ENCODE results near the gene POU5F2. TPM values are rescaled to one million over a fixed set of nuclear protein-coding genes. Genes with fewer than 3 reads are reported as not detected.

POU5F2 gene
- total RNA-seq, 3 donors from 2014 or later = 4.2 to 10.4 (median 6.2) TPM

DNA sequence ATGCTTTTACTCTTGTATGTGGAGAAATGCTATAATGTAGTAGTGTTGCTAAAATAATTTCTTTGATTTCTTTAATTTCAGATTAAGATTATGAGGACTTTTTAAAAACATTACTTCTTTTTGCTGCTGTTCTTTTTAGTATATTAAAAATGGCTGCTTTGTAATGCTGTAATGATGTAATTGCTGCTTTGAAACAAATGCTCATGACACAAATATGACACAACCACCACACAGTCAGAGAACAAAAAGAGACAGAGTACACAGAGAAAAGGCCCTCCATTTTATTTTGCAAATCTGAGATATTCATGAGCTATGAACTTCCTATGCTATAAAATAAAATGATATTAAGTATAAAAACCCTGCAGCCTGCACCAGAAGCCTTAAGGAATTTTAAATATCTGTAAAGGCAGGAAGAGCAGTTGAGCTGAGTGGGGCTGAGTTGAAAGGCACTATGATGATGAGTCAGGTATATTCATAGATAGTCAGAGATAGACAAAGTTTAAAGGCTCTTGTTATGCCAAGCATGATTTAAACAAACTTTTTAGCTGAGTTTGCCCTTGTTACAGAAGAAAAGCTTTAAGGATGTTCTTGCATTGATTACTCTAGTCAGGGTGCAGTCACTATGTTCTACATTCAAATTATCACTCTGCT lies 5.1 kb upstream of the POU5F2 start:
- peaks cover 0 to under 1% of the 10 kb centered on the region in 2 donors for H3K9me3 ChIP-seq
- H3K27ac ChIP-seq = no peak overlapping the region
- no peaks in the 10 kb centered on the region for H3K27me3 ChIP-seq
- intact Hi-C loops (cut with DNase I; ENCODE audit: low total_unique reads) = no loop called here
- TF ChIP-seq POLR2AphosphoS5 (IDR thresholded peaks at IDR 0.05) (no peak), POLR2A (IDR thresholded peaks at IDR 0.05) (no peak)
- TF ChIP-seq, protein P1, sequence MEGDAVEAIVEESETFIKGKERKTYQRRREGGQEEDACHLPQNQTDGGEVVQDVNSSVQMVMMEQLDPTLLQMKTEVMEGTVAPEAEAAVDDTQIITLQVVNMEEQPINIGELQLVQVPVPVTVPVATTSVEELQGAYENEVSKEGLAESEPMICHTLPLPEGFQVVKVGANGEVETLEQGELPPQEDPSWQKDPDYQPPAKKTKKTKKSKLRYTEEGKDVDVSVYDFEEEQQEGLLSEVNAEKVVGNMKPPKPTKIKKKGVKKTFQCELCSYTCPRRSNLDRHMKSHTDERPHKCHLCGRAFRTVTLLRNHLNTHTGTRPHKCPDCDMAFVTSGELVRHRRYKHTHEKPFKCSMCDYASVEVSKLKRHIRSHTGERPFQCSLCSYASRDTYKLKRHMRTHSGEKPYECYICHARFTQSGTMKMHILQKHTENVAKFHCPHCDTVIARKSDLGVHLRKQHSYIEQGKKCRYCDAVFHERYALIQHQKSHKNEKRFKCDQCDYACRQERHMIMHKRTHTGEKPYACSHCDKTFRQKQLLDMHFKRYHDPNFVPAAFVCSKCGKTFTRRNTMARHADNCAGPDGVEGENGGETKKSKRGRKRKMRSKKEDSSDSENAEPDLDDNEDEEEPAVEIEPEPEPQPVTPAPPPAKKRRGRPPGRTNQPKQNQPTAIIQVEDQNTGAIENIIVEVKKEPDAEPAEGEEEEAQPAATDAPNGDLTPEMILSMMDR (IDR thresholded peaks at IDR 0.05) = no peak
- H3K4me1 ChIP-seq = no peaks in the 10 kb centered on the region
- no peak overlapping the region for H3K4me3 ChIP-seq
- DNase-seq (ENCODE audit: low spot score in 2 of 2) = no peak
- no peaks in the 10 kb centered on the region for H3K36me3 ChIP-seq

DNA sequence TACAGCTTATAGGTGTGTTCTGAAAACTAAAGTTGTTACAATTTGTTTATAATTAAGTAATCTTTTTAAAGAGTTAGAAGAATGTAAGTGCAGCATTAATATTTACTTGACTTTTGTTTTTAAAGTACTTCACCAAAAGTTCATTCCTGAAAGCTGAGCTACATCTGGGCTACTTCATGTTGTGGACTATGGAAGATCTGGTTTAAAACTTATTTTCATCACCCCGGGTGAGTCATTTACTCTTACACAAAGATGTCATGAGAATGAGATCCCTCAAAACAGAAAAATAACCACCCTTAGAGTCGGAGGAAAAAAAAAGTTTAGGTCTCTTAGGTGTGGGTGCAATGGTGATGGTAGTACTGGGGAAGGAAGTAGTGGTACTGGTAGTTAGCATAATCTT lies 5.1 kb downstream of the POU5F2 start:
- Histone ChIP-seq H3K27ac (no peak overlapping the region), H3K4me1 (no peaks in the 10 kb centered on the region), H3K9me3 (peaks cover 0 to 4% of the 10 kb centered on the region in 2 donors), H3K4me3 (no peak overlapping the region), H3K36me3 (no peaks in the 10 kb centered on the region), H3K27me3 (no peaks in the 10 kb centered on the region)
- intact Hi-C loops (cut with DNase I; ENCODE audit: low total_unique reads) = loop anchor here (10.0 kb wide), 1 partner anchor 499 kb away; no protein-coding TSS in a partner anchor
- no peak for TF ChIP-seq POLR2AphosphoS5 (IDR thresholded peaks at IDR 0.05)
- TF ChIP-seq, protein P1 (IDR thresholded peaks at IDR 0.05) = no peak
- DNase-seq (ENCODE audit: low spot score in 2 of 2) = no peak

DNA sequence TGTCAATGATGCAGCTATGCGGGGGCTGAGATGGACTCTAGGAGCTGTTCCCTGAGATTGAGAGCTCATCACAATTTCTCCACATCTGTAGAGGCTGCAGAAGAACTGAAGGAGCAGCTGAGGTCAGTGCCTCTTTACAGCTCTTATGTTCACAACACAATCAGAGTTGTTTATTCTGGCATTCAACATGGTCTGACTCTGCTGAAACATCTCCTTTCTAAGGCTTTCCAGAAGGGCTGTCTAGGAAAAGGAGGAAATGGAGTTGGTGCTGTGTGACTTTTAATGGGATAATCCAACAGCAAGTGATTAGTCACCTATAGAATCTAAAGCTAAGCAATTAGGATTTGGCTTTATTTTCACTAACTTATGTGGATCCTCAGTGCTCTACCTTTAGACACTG lies 6.0 kb downstream of the POU5F2 start:
- no peak overlapping the region for H3K4me3 ChIP-seq
- no peak for DNase-seq (ENCODE audit: low spot score in 2 of 2)
- intact Hi-C loops (cut with DNase I; ENCODE audit: low total_unique reads) = loop anchor here (10.0 kb wide), 1 partner anchor 499 kb away; no protein-coding TSS in a partner anchor

DNA sequence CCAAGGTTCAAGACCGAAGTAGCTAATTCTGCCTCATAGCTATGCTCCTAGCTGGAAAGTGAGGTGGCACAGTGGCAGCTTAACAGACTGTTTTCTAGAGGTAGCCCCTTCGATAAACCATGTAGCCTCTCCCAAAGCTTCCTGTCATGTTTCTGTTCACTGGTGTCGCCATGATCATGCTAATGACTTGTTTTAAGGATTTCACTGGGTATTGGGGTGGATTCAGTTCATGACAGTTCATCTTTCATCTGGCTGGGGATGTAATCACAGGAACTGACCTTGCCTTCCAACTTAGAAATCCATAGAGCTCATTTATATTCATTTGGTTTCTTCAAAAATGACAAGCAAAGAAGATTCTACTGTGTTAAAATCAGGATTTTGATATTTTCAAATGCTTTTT lies 9.4 kb downstream of the POU5F2 start:
- Histone ChIP-seq H3K27ac (no peak overlapping the region), H3K4me1 (no peaks in the 10 kb centered on the region), H3K36me3 (no peaks in the 10 kb centered on the region), H3K9me3 (no peaks in the 10 kb centered on the region), H3K4me3 (no peak overlapping the region), H3K27me3 (no peaks in the 10 kb centered on the region)
- DNase-seq (ENCODE audit: low spot score in 2 of 2) = no peak
- intact Hi-C loops (cut with DNase I; ENCODE audit: low total_unique reads) = loop anchor here (5.0 to 10.0 kb wide), 2 partner anchors 315 to 503 kb away; no protein-coding TSS in a partner anchor
- no peak for TF ChIP-seq POLR2AphosphoS5 (IDR thresholded peaks at IDR 0.05)
- TF ChIP-seq, protein P1 (IDR thresholded peaks at IDR 0.05) = no peak
- TF ChIP-seq POLR2A (IDR thresholded peaks at IDR 0.05) = no peak

More for the DNA sequence above, 6.0 kb downstream of the POU5F2 start:
- H3K9me3 ChIP-seq = no peaks in the 10 kb centered on the region
- H3K4me1 ChIP-seq = no peaks in the 10 kb centered on the region
- no peak overlapping the region for H3K27ac ChIP-seq
- no peaks in the 10 kb centered on the region for H3K27me3 ChIP-seq
- no peaks in the 10 kb centered on the region for H3K36me3 ChIP-seq
- TF ChIP-seq, protein P1 (IDR thresholded peaks at IDR 0.05) = no peak
- no peak for TF ChIP-seq POLR2A (IDR thresholded peaks at IDR 0.05)
- TF ChIP-seq POLR2AphosphoS5 (IDR thresholded peaks at IDR 0.05) = no peak

DNA sequence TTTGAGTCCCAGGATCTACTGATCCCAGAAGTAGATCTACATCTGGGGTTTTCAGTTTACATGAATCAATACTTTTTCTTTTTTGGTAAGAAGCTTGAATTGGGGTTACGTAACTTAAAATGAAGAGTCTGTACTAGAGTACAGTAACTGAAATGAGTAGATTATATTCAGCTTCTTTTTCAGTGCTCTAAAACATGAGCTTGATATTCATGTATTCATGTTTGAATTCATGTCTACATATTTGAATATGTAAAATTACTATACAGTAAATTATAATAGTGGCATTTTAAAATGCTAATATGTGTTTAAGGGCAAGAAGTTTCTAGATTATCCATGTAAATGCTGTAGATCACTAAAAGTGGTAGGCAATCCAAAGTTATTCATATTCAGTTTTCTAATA lies 14.8 kb downstream of the POU5F2 start:
- DNase-seq (ENCODE audit: low spot score in 2 of 2) = no peak
- TF ChIP-seq, protein P1 (IDR thresholded peaks at IDR 0.05) = no peak
- TF ChIP-seq POLR2AphosphoS5 (IDR thresholded peaks at IDR 0.05) (no peak), POLR2A (IDR thresholded peaks at IDR 0.05) (no peak)
- Histone ChIP-seq H3K4me3 (no peak overlapping the region), H3K9me3 (no peaks in the 10 kb centered on the region), H3K27ac (no peak overlapping the region), H3K27me3 (no peaks in the 10 kb centered on the region), H3K36me3 (no peaks in the 10 kb centered on the region), H3K4me1 (no peaks in the 10 kb centered on the region)
- intact Hi-C loops (cut with DNase I; ENCODE audit: low total_unique reads) = no loop called here
